ENCODE results near the gene TET1. TPM values are rescaled to one million over a fixed set of nuclear protein-coding genes. Genes with fewer than 3 reads are reported as not detected.

Gene TET1
- total and polyA plus RNA-seq, 2 of the 13 experiments (the other 11 are each of a cell fraction or from before 2014, with no cell fraction given) = 6.9 to 7.3 TPM

- TF ChIP-seq ZNF691 (CRISPR knock-in tag; IDR thresholded peaks at IDR 0.05; ENCODE audit: borderline replicate concordance, low read depth) (0 out of 2 replicates have a peak, but pooled peaks have one; percentile 55), DBP (CRISPR knock-in tag; IDR thresholded peaks at IDR 0.05; ENCODE audit: not compliant biosample characterization) (peak; percentile 51), SP5 (CRISPR knock-in tag; IDR thresholded peaks at IDR 0.05; ENCODE audit: borderline replicate concordance, low read depth) (no peak), PAX8 (CRISPR knock-in tag; IDR thresholded peaks at IDR 0.05; ENCODE audit: borderline replicate concordance) (no peak), NPAS2 (CRISPR knock-in tag; IDR thresholded peaks at IDR 0.05; ENCODE audit: borderline replicate concordance) (no peak), HMGXB4 (CRISPR knock-in tag; IDR thresholded peaks at IDR 0.05; ENCODE audit: borderline replicate concordance in 1 of 2, low read depth in 1 of 2) (peak; percentile 62 to 83; a peak in 3 of 4 replicates), ZBTB8A (CRISPR knock-in tag; IDR thresholded peaks at IDR 0.05; ENCODE audit: borderline replicate concordance, low read depth) (no peak), POGZ (CRISPR knock-in tag; IDR thresholded peaks at IDR 0.05) (peak; percentile 84), ZBTB42 (CRISPR knock-in tag; IDR thresholded peaks at IDR 0.05) (no peak), NFIB (CRISPR knock-in tag; IDR thresholded peaks at IDR 0.05; ENCODE audit: borderline replicate concordance) (no peak), NFE2L2 (IDR thresholded peaks at IDR 0.05; ENCODE audit: low read length) (no peak), ZNF660 (CRISPR knock-in tag; IDR thresholded peaks at IDR 0.05; ENCODE audit: borderline replicate concordance, low read depth) (no peak), BORCS8-MEF2B (CRISPR knock-in tag; IDR thresholded peaks at IDR 0.05) (peak; percentile 77), AGO1 (IDR thresholded peaks at IDR 0.05; ENCODE audit: low read depth, low read length, poor library complexity, severe bottlenecking) (no peak), ZNF572 (CRISPR knock-in tag; IDR thresholded peaks at IDR 0.05) (no peak), IKZF4 (CRISPR knock-in tag; IDR thresholded peaks at IDR 0.05; ENCODE audit: borderline replicate concordance, low read depth, not compliant biosample characterization) (no peak), ZNF775 (CRISPR knock-in tag; IDR thresholded peaks at IDR 0.05; ENCODE audit: borderline replicate concordance) (no peak; the same call in 1 of the 2 replicates), AKAP8 (CRISPR knock-in tag; IDR thresholded peaks at IDR 0.05) (peak; percentile 81), STAT6 (CRISPR knock-in tag; IDR thresholded peaks at IDR 0.05; ENCODE audit: borderline replicate concordance) (no peak; the same call in 1 of the 2 replicates), LCORL (IDR thresholded peaks at IDR 0.05) (peak; percentile 52; the same call in 1 of the 2 replicates), LCORL (CRISPR knock-in tag; IDR thresholded peaks at IDR 0.05) (peak; percentile 83), HOXA7 (CRISPR knock-in tag; IDR thresholded peaks at IDR 0.05) (no peak), MED1 (CRISPR knock-in tag; IDR thresholded peaks at IDR 0.05) (peak; percentile 78)
Measured at GRCh38 chr10:68600041-68600778, 40.1 kb downstream of the TET1 start (continued).

Data from HepG2 (cell line).